Parathyroid adenoma (tissue), 2 donors: Measurements from ENCODE around the gene PPP1R1C.

Source experiments
- H2AFZ ChIP-seq: fragments of 300-600 bp; sonication (generic); one replicate; pipeline ENCODE4 v1.7.0; 2017; ENCODE audit warnings: antibody characterized with exemption, mild to moderate bottlenecking
- H3K27ac ChIP-seq: fragments of 300-600 bp; sonication (generic); one replicate; pipeline ENCODE4 v1.7.0; 2017
- H3K27me3 ChIP-seq: fragments of 300-600 bp; sonication (generic); one replicate; pipeline ENCODE4 v1.7.0; 2017; ENCODE audit warnings: low read length; ENCODE audit not compliant: control insufficient read depth, insufficient read depth
- H3K36me3 ChIP-seq: fragments of 300-600 bp; sonication (generic); one replicate; pipeline ENCODE4 v1.7.0; 2017; ENCODE audit warnings: low read length; ENCODE audit not compliant: control insufficient read depth, insufficient read depth
- H3K4me1 ChIP-seq: fragments of 300-600 bp; sonication (generic); one replicate; pipeline ENCODE4 v1.7.0; 2017; ENCODE audit warnings: control low read depth
- H3K4me2 ChIP-seq: fragments of 300-600 bp; sonication (generic); one replicate; pipeline ENCODE4 v1.7.0; 2017; ENCODE audit warnings: low read length
- H3K4me3 ChIP-seq: fragments of 300-600 bp; sonication (generic); one replicate; pipeline ENCODE4 v1.7.0; 2017; ENCODE audit warnings: low read depth, low read length
- H3K79me2 ChIP-seq: fragments of 300-600 bp; sonication (generic); one replicate; pipeline ENCODE4 v1.7.0; 2017; ENCODE audit warnings: control low read depth
- H3K9ac ChIP-seq: fragments of 300-600 bp; sonication (generic); one replicate; pipeline ENCODE4 v1.7.0; 2017; ENCODE audit warnings: mild to moderate bottlenecking
- H3K9me3 ChIP-seq: fragments of 300-600 bp; sonication (generic); one replicate; pipeline ENCODE4 v1.7.0; 2017; ENCODE audit warnings: low read length; ENCODE audit not compliant: control insufficient read depth
- CTCF ChIP-seq: fragments of 300-600 bp; sonication (generic); IDR thresholded peaks from one replicate; pipeline ENCODE4 v1.7.0; 2017; ENCODE audit warnings: antibody characterized with exemption, mild to moderate bottlenecking
- donor health status: primary hyperparathyroidism.

PPP1R1C gene

DNA sequence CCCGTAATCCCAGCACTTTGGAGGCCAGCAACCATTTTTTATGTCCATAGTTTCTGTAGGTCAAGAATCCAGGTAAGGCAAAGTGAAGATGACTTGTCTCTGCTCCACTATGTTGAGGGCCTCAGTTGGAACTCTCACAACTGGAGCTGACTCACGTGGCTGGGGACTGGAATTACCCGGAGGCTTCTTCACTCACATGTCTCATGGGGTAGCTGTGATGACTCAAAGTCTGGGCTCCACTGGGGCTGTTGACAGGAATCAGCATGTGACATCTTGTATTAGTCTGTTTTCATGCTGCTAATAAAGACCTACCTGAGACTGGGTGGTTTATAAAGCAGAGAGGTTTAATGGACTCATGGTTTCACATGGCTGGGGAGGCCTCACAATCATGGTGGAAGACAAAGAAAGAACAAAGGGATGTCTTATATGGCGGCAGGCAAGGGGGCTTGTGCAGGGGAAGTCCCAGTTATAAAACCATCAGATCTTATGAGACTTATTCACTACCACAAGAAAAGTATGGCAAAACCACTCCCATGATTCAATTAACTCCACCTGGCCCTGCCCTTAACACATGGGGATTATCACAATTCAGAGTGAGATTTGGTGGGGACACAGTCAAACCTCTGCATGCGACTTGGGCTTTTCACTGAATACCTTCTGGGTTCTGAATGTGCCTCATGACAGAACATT lies 7.8 kb upstream of the PPP1R1C start:
- no peak overlapping the region for H3K4me2 ChIP-seq
- no peaks in the 10 kb centered on the region for H3K4me1 ChIP-seq
- TF ChIP-seq CTCF, result no peak
- H3K79me2 ChIP-seq, result no peaks in the 10 kb centered on the region
- no peaks in the 10 kb centered on the region for H3K27me3 ChIP-seq
- H3K9ac ChIP-seq, result no peak overlapping the region
- H3K4me3 ChIP-seq, result no peak overlapping the region
- no peaks in the 10 kb centered on the region for H3K9me3 ChIP-seq
- H3K27ac ChIP-seq, result no peak overlapping the region
- H3K36me3 ChIP-seq, result no peaks in the 10 kb centered on the region
- no peak overlapping the region for H2AFZ ChIP-seq

DNA sequence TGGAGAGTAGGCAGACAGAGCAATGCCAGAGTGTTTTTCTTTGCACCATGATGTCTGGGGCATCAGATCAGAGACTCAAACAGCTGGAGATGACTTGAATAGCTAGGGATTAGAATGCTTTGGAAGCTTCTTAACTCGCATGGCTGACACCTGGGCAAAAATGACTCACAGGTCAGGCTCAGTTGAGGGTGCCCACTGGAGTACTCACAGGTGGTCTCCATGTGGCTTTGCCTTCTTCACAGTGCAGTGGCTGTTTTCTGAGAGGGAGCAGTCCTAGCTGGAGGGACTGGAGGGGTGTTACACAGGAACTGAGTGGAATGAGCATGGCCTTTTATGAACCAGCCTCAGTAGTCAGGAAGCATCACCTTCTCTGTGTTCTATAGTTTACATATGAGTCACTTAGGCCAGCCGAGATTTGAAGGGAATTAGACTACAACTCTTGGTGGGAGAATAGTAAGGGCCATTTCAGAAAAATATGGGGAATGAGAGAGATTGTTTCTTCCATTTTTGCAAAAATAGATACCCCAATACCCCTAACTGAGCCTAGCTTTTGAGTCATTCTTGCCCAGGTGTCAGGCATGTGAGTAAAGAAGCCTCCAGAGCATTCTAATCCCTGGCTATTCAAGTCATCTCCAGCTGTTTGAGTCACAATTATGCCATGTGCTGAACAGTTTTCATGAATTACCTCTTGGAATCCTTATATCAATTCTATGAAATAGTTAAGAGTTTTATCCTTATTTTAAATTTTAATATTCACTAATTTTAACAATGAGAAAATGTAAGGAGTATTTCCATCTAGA lies 7.1 kb upstream of the PPP1R1C start:
- Histone ChIP-seq H3K9me3 (no peaks in the 10 kb centered on the region), H3K4me1 (no peaks in the 10 kb centered on the region), H3K27ac (no peak overlapping the region), H2AFZ (no peak overlapping the region), H3K27me3 (no peaks in the 10 kb centered on the region), H3K4me3 (no peak overlapping the region), H3K79me2 (no peaks in the 10 kb centered on the region), H3K4me2 (no peak overlapping the region), H3K36me3 (no peaks in the 10 kb centered on the region), H3K9ac (no peak overlapping the region)
- no peak for TF ChIP-seq CTCF

- Histone ChIP-seq H2AFZ (no peak overlapping the region), H3K27ac (no peak overlapping the region), H3K9me3 (no peaks in the 10 kb centered on the region), H3K4me1 (no peaks in the 10 kb centered on the region), H3K4me2 (no peak overlapping the region), H3K36me3 (no peaks in the 10 kb centered on the region), H3K4me3 (no peak overlapping the region), H3K9ac (no peak overlapping the region), H3K27me3 (no peaks in the 10 kb centered on the region), H3K79me2 (no peaks in the 10 kb centered on the region)
- no peak for TF ChIP-seq CTCF
Observed at GRCh38 chr2:181984060-181984459, 1.6 kb upstream of the PPP1R1C start.

GRCh38 chr2:181984814-181985631 lies 630 bp upstream of the PPP1R1C start:
- Histone ChIP-seq H3K27ac (no peak overlapping the region), H3K79me2 (no peaks in the 10 kb centered on the region), H3K27me3 (no peaks in the 10 kb centered on the region), H3K4me1 (no peaks in the 10 kb centered on the region), H3K9ac (no peak overlapping the region), H3K9me3 (no peaks in the 10 kb centered on the region), H3K36me3 (no peaks in the 10 kb centered on the region), H2AFZ (no peak overlapping the region), H3K4me2 (no peak overlapping the region), H3K4me3 (no peak overlapping the region)
- TF ChIP-seq CTCF, result no peak
